Subcutaneous abdominal adipose tissue (tissue), 5 donors: ENCODE measurements around the gene PPP3R1.
A peak's percentile ranks its signal among the peaks of the same experiment; 100 is the strongest.

ENCODE experiments used
- H3K27ac ChIP-seq: one replicate; pipeline ENCODE4 v1.7.0; 2013; ENCODE audit warnings: low read depth, mild to moderate bottlenecking, inconsistent platforms, low read length, moderate library complexity
- H3K27me3 ChIP-seq, 5 donors: one replicate each; pipeline ENCODE4 v1.7.0; 2013; ENCODE audit warnings: low read length in 5 of 5, inconsistent platforms in 1 of 5; ENCODE audit not compliant: control insufficient read depth in 5 of 5, insufficient read depth in 4 of 5
- H3K36me3 ChIP-seq, 5 donors: one replicate each; pipeline ENCODE4 v1.7.0; 2013; ENCODE audit warnings: low read length in 5 of 5; ENCODE audit not compliant: control insufficient read depth in 5 of 5, insufficient read depth in 5 of 5
- H3K4me1 ChIP-seq, 5 donors: one replicate each; pipeline ENCODE4 v1.7.0; 2013; ENCODE audit warnings: low read length in 5 of 5, mild to moderate bottlenecking in 3 of 5, moderate library complexity in 1 of 5; ENCODE audit not compliant: control insufficient read depth in 5 of 5, insufficient read depth in 5 of 5
- H3K4me3 ChIP-seq, 5 donors: one replicate each; pipeline ENCODE4 v1.7.0; 2013; ENCODE audit warnings: low read length in 5 of 5, low read depth in 1 of 5
- H3K9ac ChIP-seq, 5 donors: one replicate each; pipeline ENCODE4 v1.7.0; 2013; ENCODE audit warnings: low read length in 5 of 5, mild to moderate bottlenecking in 4 of 5, moderate library complexity in 3 of 5
- H3K9me3 ChIP-seq, 5 donors: one replicate each; pipeline ENCODE4 v1.7.0; 2013; ENCODE audit warnings: low read length in 5 of 5; ENCODE audit not compliant: control insufficient read depth in 5 of 5
- donor health status: healthy.
- donor health status: healthy.
- donor health status: healthy.
- donor health status: healthy.
- donor health status: healthy.

The PPP3R1 gene

GRCh38 chr2:68287580-68288441, 35.5 kb upstream of the PPP3R1 start:
- no peaks in the 10 kb centered on the region for H3K27me3 ChIP-seq
- peak overlapping the region in 1 of 5 donors; percentile 30 for H3K9ac ChIP-seq
- H3K27ac ChIP-seq, result peak overlapping the region; percentile 80
- peaks cover 0 to 3% (median 0%) of the 10 kb centered on the region in 5 donors for H3K36me3 ChIP-seq
- peak overlapping the region in 2 of 5 donors; percentile 39 to 44 for H3K4me3 ChIP-seq
- H3K9me3 ChIP-seq, result no peaks in the 10 kb centered on the region
- H3K4me1 ChIP-seq, result peaks cover 6 to 48% (median 37%) of the 10 kb centered on the region in 5 donors

GRCh38 chr2:68284896-68285295, 32.6 kb upstream of the PPP3R1 start:
- Histone ChIP-seq H3K36me3 (no peaks in the 10 kb centered on the region), H3K27ac (peak overlapping the region; percentile 68), H3K4me1 (peaks cover 6 to 71% (median 63%) of the 10 kb centered on the region in 5 donors)

GRCh38 chr2:68283419-68283812, 31.1 kb upstream of the PPP3R1 start:
- Histone ChIP-seq H3K9me3 (no peaks in the 10 kb centered on the region), H3K9ac (no peak overlapping the region), H3K4me1 (peaks cover 6 to 70% (median 64%) of the 10 kb centered on the region in 5 donors), H3K36me3 (no peaks in the 10 kb centered on the region), H3K27ac (peak overlapping the region; percentile 68), H3K4me3 (no peak overlapping the region), H3K27me3 (no peaks in the 10 kb centered on the region)

More at GRCh38 chr2:68284896-68285295, 32.6 kb upstream of the PPP3R1 start:
- H3K4me3 ChIP-seq, result no peak overlapping the region
- H3K9ac ChIP-seq, result no peak overlapping the region
- H3K27me3 ChIP-seq, result no peaks in the 10 kb centered on the region
- no peaks in the 10 kb centered on the region for H3K9me3 ChIP-seq

GRCh38 chr2:68282811-68283418, 30.6 kb upstream of the PPP3R1 start:
- Histone ChIP-seq H3K4me1 (peaks cover 4 to 65% (median 60%) of the 10 kb centered on the region in 5 donors), H3K36me3 (no peaks in the 10 kb centered on the region), H3K9me3 (no peaks in the 10 kb centered on the region), H3K9ac (no peak overlapping the region), H3K27me3 (no peaks in the 10 kb centered on the region), H3K4me3 (no peak overlapping the region), H3K27ac (peak overlapping the region; percentile 87)

- Histone ChIP-seq H3K4me3 (no peak overlapping the region), H3K9me3 (no peaks in the 10 kb centered on the region), H3K36me3 (no peaks in the 10 kb centered on the region), H3K4me1 (peaks cover 4 to 57% (median 46%) of the 10 kb centered on the region in 5 donors), H3K9ac (peak overlapping the region in 2 of 5 donors; percentile 26 to 46), H3K27ac (peak overlapping the region; percentile 87), H3K27me3 (no peaks in the 10 kb centered on the region)
These were observed 28.5 kb upstream of the PPP3R1 start for GRCh38 chr2:68280796-68281195.

- no peaks in the 10 kb centered on the region for H3K27me3 ChIP-seq
- peaks cover 4 to 53% (median 46%) of the 10 kb centered on the region in 5 donors for H3K4me1 ChIP-seq
- H3K36me3 ChIP-seq, result no peaks in the 10 kb centered on the region
- no peak overlapping the region for H3K9ac ChIP-seq
- peak overlapping the region; percentile 87 for H3K27ac ChIP-seq
- H3K4me3 ChIP-seq, result no peak overlapping the region
- no peaks in the 10 kb centered on the region for H3K9me3 ChIP-seq
These were observed 28.0 kb upstream of the PPP3R1 start for GRCh38 chr2:68280348-68280747.

- H3K9ac ChIP-seq, result no peak overlapping the region
- H3K4me3 ChIP-seq, result no peak overlapping the region
These were observed 27.4 kb upstream of the PPP3R1 start for GRCh38 chr2:68279691-68280090.

GRCh38 chr2:68278169-68278568, 25.8 kb upstream of the PPP3R1 start:
- H3K4me3 ChIP-seq, result no peak overlapping the region

More at GRCh38 chr2:68279691-68280090, 27.4 kb upstream of the PPP3R1 start:
- Histone ChIP-seq H3K4me1 (peaks cover 4 to 47% (median 41%) of the 10 kb centered on the region in 5 donors), H3K27me3 (no peaks in the 10 kb centered on the region), H3K27ac (peak overlapping the region; percentile 87), H3K9me3 (no peaks in the 10 kb centered on the region), H3K36me3 (no peaks in the 10 kb centered on the region)

GRCh38 chr2:68274022-68274421, 21.7 kb upstream of the PPP3R1 start:
- Histone ChIP-seq H3K9me3 (no peaks in the 10 kb centered on the region), H3K9ac (no peak overlapping the region), H3K4me3 (no peak overlapping the region), H3K27ac (no peak overlapping the region), H3K36me3 (no peaks in the 10 kb centered on the region), H3K27me3 (no peaks in the 10 kb centered on the region), H3K4me1 (peaks cover 5 to 14% (median 8%) of the 10 kb centered on the region in 5 donors)

More at GRCh38 chr2:68278169-68278568, 25.8 kb upstream of the PPP3R1 start:
- Histone ChIP-seq H3K36me3 (no peaks in the 10 kb centered on the region), H3K27me3 (no peaks in the 10 kb centered on the region), H3K27ac (no peak overlapping the region), H3K9me3 (no peaks in the 10 kb centered on the region), H3K4me1 (peaks cover 2 to 36% (median 29%) of the 10 kb centered on the region in 5 donors), H3K9ac (no peak overlapping the region)
